Subcutaneous preadipocyte (primary cell): Measurements from ENCODE around the gene VWA5B2. TPM values are rescaled to one million over a fixed set of nuclear protein-coding genes. Genes with fewer than 3 reads are reported as not detected.

Experiments
- small RNA-seq: library from RNA; depleted of rRNA; stranded (forward); fragments of <200 nt; gene quantifications from one replicate; pipeline ENCODE3, GENCODE V24; 2012
- total RNA-seq: library from RNA; depleted of rRNA; stranded (reverse); fragments of >200 nt; gene quantifications from 2 replicates; pipeline ENCODE4 v1.2.3, GENCODE V29; 2012

VWA5B2 gene
- total RNA-seq: not detected in 2 replicates

GRCh38 chr3:184229394-184230080 is at the start of gene VWA5B2:
Gene VWA5B2, plus strand, starts transcription at chr3:184229585. Its CDS starts 944 bp downstream, at chr3:184230529.

DNA sequence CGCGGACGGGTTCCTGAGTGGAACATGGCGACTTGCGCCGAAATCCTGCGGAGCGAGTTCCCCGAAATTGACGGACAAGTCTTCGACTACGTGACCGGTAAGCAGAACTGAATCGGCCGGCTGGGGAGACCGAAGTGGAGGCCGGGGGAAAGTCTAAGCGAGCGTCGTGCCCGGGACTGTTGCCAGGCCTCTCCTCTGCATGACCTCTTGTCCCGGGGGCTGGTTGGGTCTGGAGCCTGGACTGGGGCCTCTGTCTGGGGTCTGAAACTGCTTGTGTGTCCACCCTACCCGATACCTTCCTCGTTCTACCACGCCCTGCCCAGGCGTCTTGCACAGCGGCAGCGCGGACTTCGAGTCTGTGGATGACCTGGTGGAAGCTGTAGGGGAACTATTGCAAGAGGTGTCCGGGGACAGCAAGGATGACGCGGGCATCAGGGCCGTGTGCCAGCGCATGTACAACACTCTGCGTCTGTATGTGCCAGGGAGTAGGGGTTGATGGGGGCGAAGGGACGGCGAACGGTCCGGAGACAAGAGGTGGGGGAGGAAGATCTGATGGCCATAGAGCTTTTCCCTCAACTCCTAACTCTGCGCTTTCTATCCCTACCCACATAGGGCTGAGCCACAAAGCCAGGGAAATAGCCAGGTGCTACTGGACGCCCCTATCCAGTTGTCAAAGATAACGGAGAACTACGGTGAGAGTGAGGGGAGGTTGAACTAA is 43.0 kb upstream of the VWA5B2 start, which contains the start of gene ABCF3:
ABCF3 (plus strand) TSS at position 16 of the 718 bp plus-strand sequence; CDS start at position 25, 9 bp downstream.

DNA sequence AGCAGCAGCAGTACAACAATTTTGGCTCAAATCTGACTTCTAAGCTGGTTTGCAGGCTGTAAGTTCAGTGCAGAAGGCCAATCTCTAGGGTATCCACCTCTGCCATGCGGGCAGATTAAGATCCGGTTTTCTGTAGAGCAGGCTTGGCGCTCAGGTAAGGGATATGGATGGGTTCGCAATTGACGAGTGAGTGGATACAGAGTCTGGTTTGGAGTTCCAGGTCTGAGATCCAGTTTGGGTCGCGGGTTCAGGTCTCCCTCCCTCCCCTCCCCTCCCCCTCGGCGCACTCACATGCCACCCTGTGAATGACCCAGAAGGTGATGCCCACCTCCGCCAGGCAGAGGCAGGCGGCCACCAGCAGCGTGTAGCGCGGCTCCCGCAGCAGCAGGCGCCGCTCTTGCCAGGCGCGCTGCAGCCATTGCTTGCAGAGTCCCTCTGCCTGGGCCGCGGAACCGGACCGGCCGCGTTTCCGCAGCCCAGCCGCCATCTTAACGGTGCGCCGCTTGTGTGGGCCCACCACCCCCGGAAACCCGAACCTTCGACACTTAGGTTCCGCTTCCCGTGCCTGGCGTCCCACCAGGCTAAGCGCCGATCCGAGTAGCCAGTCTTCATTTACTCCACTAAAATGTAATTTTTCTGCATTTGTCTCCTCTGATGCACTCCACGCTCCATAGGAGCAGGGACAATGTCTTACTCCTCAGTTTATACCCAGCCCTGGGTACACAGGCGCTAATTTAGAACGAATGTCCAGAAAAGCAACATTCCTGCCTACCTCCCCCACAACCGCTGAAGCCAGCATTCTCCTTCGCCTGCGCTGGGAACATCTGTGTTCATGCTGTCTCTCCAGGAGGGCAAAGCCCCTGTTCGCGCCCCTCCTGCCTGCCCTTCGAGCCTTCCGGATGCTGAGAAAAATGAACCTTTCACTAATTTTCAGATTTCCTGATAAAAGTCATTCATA is 19.3 kb downstream of the VWA5B2 start, which contains the start of gene ALG3:
ALG3 (minus strand) TSS at position 509 of the 958 bp plus-strand sequence; CDS start at position 487, 22 bp downstream.

GRCh38 chr3:184249412-184250166 is 20.2 kb downstream of the VWA5B2 start, which contains the start of gene EEF1AKMT4:
Gene EEF1AKMT4, plus strand, starts transcription at chr3:184249672. Its CDS starts 23 bp downstream, at chr3:184249695.

GRCh38 chr3:184261270-184261853 is 32.0 kb downstream of the VWA5B2 start, which contains the start of gene CAMK2N2:
Gene CAMK2N2, minus strand, starts transcription at chr3:184261553. Its CDS starts 268 bp downstream, at chr3:184261285.

GRCh38 chr3:184275961-184276910 is 46.9 kb downstream of the VWA5B2 start, which contains the start of gene ECE2:
Gene ECE2, plus strand, starts transcription at chr3:184276022. Its CDS starts 132 bp downstream, at chr3:184276154.

Small RNAs within 50 kb of the gene (small RNA-seq; reads per million reads assigned to genes)
- gene MIR1224: not detected

Other genes starting within 250 kb of the VWA5B2 start
- 13.6 and 16.4 TPM in 2 replicates for gene ABCC5, start 211.7 kb upstream of the VWA5B2 start, total RNA-seq
- gene HTR3D, start 197.8 kb upstream of the VWA5B2 start, total RNA-seq: not detected in 2 replicates
- not detected in 2 replicates for gene HTR3C, start 176.5 kb upstream of the VWA5B2 start, total RNA-seq
- not detected in 2 replicates for gene HTR3E, start 132.5 kb upstream of the VWA5B2 start, total RNA-seq
- gene EIF2B5, start 94.2 kb upstream of the VWA5B2 start, total RNA-seq: 26.1 and 34.2 TPM in 2 replicates
- 22.8 and 28.5 TPM in 2 replicates for gene DVL3, start 74.2 kb upstream of the VWA5B2 start, total RNA-seq
- gene AP2M1, start 54.7 kb upstream of the VWA5B2 start, total RNA-seq: 359 and 374 TPM in 2 replicates
- 34.6 and 38.2 TPM in 2 replicates for gene ABCF3, start 43.4 kb upstream of the VWA5B2 start, total RNA-seq
- gene ALG3, start 19.4 kb downstream of the VWA5B2 start, total RNA-seq: 49.3 and 56.6 TPM in 2 replicates
- gene EEF1AKMT4, start 20.1 kb downstream of the VWA5B2 start, total RNA-seq: 5.5 and 5.7 TPM in 2 replicates
- gene CAMK2N2, start 32.0 kb downstream of the VWA5B2 start, total RNA-seq: not detected in 2 replicates
- not detected in 2 replicates for gene ECE2, start 46.4 kb downstream of the VWA5B2 start, total RNA-seq
- gene PSMD2, start 69.7 kb downstream of the VWA5B2 start, total RNA-seq: 300 and 404 TPM in 2 replicates
- 215 and 293 TPM in 2 replicates for gene EIF4G1, start 85.0 kb downstream of the VWA5B2 start, total RNA-seq
- 17.2 and 20.6 TPM in 2 replicates for gene FAM131A, start 108.0 kb downstream of the VWA5B2 start, total RNA-seq
- 5.1 and 5.5 TPM in 2 replicates for gene CLCN2, start 132.0 kb downstream of the VWA5B2 start, total RNA-seq
- 60.4 and 80.8 TPM in 2 replicates for gene POLR2H, start 132.1 kb downstream of the VWA5B2 start, total RNA-seq
- under 0.01 and 0.37 TPM in 2 replicates for gene THPO, start 148.6 kb downstream of the VWA5B2 start, total RNA-seq
- gene CHRD, start 150.5 kb downstream of the VWA5B2 start, total RNA-seq: 0.20 and 1.8 TPM in 2 replicates